ENCODE results near the gene PPM1J. TPM values are rescaled to one million over a fixed set of nuclear protein-coding genes. Genes with fewer than 3 reads are reported as not detected.

The PPM1J gene
- total and polyA plus RNA-seq, 2 of the 13 experiments (the other 11 are each of a cell fraction or from before 2014, with no cell fraction given) = 0.07 to 0.22 TPM

- peak; percentile 21; the same call in 1 of the 2 replicates for TF ChIP-seq FOSL2 (CRISPR knock-in tag; IDR thresholded peaks at IDR 0.05)
- TF ChIP-seq SKI (IDR thresholded peaks at IDR 0.05; ENCODE audit: partially characterized antibody) = peak; percentile 24
- peak; percentile 68; the same call in 1 of the 2 replicates for TF ChIP-seq KDM2A (CRISPR knock-in tag; IDR thresholded peaks at IDR 0.05; ENCODE audit: borderline replicate concordance, low read depth)
- TF ChIP-seq SALL1 (CRISPR knock-in tag; IDR thresholded peaks at IDR 0.05) = peak; percentile 55; the same call in 1 of the 2 replicates
- TF ChIP-seq TRAFD1 (CRISPR knock-in tag; IDR thresholded peaks at IDR 0.05; ENCODE audit: borderline replicate concordance) = 0 out of 2 replicates have a peak, but pooled peaks have one; percentile 42
- no peak for TF ChIP-seq ZNF33A (CRISPR knock-in tag; IDR thresholded peaks at IDR 0.05; ENCODE audit: borderline replicate concordance)
- no peak for TF ChIP-seq HOMEZ (CRISPR knock-in tag; IDR thresholded peaks at IDR 0.05; ENCODE audit: low read depth)
- no peak for TF ChIP-seq CEBPG (CRISPR knock-in tag; IDR thresholded peaks at IDR 0.05)
- no peak for TF ChIP-seq ZNF678 (CRISPR knock-in tag; IDR thresholded peaks at IDR 0.05)
- TF ChIP-seq ZNF205 (CRISPR knock-in tag; IDR thresholded peaks at IDR 0.05) = no peak
- no peak for TF ChIP-seq BHLHE40 (IDR thresholded peaks at IDR 0.05; ENCODE audit: low read length)
- TF ChIP-seq HMG20B (CRISPR knock-in tag; conservative IDR thresholded peaks at IDR 0.05) = no peak
- TF ChIP-seq ELF4 (CRISPR knock-in tag; IDR thresholded peaks at IDR 0.05; ENCODE audit: borderline replicate concordance) = no peak
- peak; percentile 74 for TF ChIP-seq IRF2 (CRISPR knock-in tag; IDR thresholded peaks at IDR 0.05)
- TF ChIP-seq SP4 (CRISPR knock-in tag; IDR thresholded peaks at IDR 0.05) = peak; percentile 34; the same call in 1 of the 2 replicates
- TF ChIP-seq ZNF652 (CRISPR knock-in tag; IDR thresholded peaks at IDR 0.05; ENCODE audit: borderline replicate concordance, low read depth) = 0 out of 2 replicates have a peak, but pooled peaks have one; percentile 17
- TF ChIP-seq LCORL (IDR thresholded peaks at IDR 0.05) = no peak
- 0 out of 2 replicates have a peak, but pooled peaks have one; percentile 28 for TF ChIP-seq LCORL (CRISPR knock-in tag; IDR thresholded peaks at IDR 0.05)
- no peak for TF ChIP-seq BCLAF1 (IDR thresholded peaks at IDR 0.05)
- no peak for TF ChIP-seq ZNF10 (CRISPR knock-in tag; IDR thresholded peaks at IDR 0.05; ENCODE audit: borderline replicate concordance, low read depth)
- TF ChIP-seq ZNF605 (CRISPR knock-in tag; IDR thresholded peaks at IDR 0.05) = 0 out of 2 replicates have a peak, but pooled peaks have one; percentile 30
- TF ChIP-seq ZBTB34 (CRISPR knock-in tag; IDR thresholded peaks at IDR 0.05) = no peak
Measured at GRCh38 chr1:112716133-112716720, 1.1 kb upstream of the PPM1J start (continued).

Measured in HepG2 (cell line).